ENCODE results near the gene UBE3D. TPM values are rescaled to one million over a fixed set of nuclear protein-coding genes. Genes with fewer than 3 reads are reported as not detected.

Gene UBE3D
- polyA plus RNA-seq, 2 of the 4 experiments (the other 2 are of a cell fraction): 4.4 to 6.2 TPM

DNA sequence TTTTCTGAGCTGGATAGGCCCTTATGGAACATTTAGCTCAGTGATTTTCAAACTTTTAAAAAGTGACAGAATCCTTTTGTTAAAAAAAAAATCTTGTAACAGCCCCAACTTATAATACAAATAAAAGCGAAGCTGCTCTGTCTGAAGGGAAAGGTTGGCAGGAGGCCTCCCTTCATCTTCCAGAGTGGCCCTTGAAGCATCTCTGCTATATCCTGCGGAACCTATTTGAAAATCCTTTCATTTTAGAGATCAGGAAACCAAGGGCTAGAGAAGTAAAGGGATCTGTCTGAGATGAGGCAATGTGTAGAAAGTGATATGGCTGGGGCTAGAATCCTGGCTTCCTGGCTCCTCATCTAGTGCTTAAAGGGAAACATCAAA is 107.8 kb downstream of the UBE3D start:
- TF ChIP-seq CHD2 (IDR thresholded peaks at IDR 0.05; ENCODE audit: low read length, partially characterized antibody) (no peak), ZSCAN20 (CRISPR knock-in tag; IDR thresholded peaks at IDR 0.05) (no peak), NR3C1 (IDR thresholded peaks at IDR 0.05) (no peak), EP300 (IDR thresholded peaks at IDR 0.05) (no peak), HOXB13 (CRISPR knock-in tag; IDR thresholded peaks at IDR 0.05; ENCODE audit: low read depth) (no peak), HOXB5 (CRISPR knock-in tag; IDR thresholded peaks at IDR 0.05) (no peak)
- ATAC-seq (no peak), FAIRE-seq (no peak), DNase-seq (ENCODE audit: low read depth in 1 of 2, low spot score in 1 of 2) (no peak)
- ChIA-PET POLR2A (no interaction called here), CTCF (interaction anchor here (0.6 kb wide), 1 partner anchor 108 kb away, joined by 5 read pairs; the partner anchor contains the start of gene UBE3D)
- Histone ChIP-seq H3K9me3 (no peaks in the 10 kb centered on the region), H3K4me3 (no peak overlapping the region), H3K27ac (no peak overlapping the region), H3K4me2 (no peak overlapping the region), H3K4me1 (no peaks in the 10 kb centered on the region)
- WGBS (ENCODE audit: missing lambda C conversion rate): 100% methylated on average over 2 of the region's 2 CpGs

DNA sequence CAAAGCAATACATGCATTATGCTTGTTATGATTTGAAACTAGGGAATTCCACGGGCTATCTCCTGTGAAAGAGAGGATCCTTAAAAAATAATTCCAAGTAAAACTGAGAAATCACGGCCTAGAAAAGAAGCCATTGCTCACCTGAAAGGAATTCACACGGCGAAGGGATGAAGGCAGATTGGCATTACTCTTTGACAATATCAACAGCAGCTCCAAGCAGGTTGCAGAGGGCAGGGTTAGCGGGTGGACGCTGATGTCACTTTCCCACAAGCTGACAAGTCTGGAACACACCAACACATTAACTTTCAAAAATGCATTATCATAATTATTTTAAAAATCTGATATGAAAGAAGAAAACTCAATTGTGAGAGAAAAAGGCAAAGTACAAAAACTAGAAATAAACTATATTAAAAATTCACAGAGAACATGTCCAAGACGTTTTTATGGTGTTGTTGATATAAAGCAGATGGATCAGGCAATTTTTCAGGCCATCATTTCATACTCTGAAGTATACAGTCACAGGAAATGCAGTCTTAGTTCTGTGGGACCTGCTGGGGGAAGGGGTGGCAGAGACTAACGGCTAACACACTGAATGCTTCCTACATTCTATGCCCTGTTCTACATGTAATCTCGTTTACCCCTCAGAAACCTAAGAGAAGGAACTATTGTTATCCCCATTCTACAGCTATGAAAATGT is 108.3 kb downstream of the UBE3D start:
- WGBS (ENCODE audit: missing lambda C conversion rate): 77% methylated on average over 9 of the region's 9 CpGs
- Histone ChIP-seq H3K4me1 (no peaks in the 10 kb centered on the region), H3K4me3 (no peak overlapping the region), H3K9me3 (no peaks in the 10 kb centered on the region), H3K4me2 (no peak overlapping the region), H3K27ac (no peak overlapping the region)
- FAIRE-seq: no peak
- no peak for ATAC-seq
- DNase-seq (ENCODE audit: low read depth in 1 of 2, low spot score in 1 of 2): no peak
- CTCF ChIA-PET: no interaction called here
- POLR2A ChIA-PET: no interaction called here
- TF ChIP-seq, protein P1, sequence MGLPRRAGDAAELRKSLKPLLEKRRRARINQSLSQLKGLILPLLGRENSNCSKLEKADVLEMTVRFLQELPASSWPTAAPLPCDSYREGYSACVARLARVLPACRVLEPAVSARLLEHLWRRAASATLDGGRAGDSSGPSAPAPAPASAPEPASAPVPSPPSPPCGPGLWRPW (IDR thresholded peaks at IDR 0.05): no peak
- TF ChIP-seq KDM5A (IDR thresholded peaks at IDR 0.05): no peak

DNA sequence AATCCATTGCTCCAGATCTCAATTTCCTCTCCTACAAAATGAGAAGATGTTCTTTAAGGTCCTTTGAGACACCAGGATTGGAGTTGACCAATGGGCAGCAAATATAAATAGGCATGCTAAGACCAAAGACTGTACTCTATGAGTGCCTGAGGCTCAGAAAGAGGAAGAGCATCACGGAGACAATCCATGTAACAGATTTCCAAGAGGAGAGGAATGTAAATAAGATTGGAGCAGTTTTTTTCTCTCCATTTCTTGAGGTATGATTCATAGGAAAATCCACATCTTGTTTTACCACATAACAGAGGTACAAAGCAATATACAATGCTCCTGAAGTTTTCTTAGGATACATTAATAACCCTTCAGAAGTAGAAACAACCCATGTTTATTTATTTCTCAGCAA is 109.8 kb downstream of the UBE3D start:
- Histone ChIP-seq H3K4me2 (no peak overlapping the region), H3K27ac (no peak overlapping the region), H3K4me3 (no peak overlapping the region), H3K4me1 (no peaks in the 10 kb centered on the region), H3K9me3 (no peaks in the 10 kb centered on the region)
- WGBS (ENCODE audit: missing lambda C conversion rate): 55% methylated on average over 1 of the region's 1 CpG
- no peak for TF ChIP-seq SREBF2 (IDR thresholded peaks at IDR 0.05)
- no peak for DNase-seq (ENCODE audit: low read depth in 1 of 2, low spot score in 1 of 2)
- ChIA-PET CTCF (no interaction called here), POLR2A (no interaction called here)
- no peak for FAIRE-seq
- no peak for ATAC-seq

DNA sequence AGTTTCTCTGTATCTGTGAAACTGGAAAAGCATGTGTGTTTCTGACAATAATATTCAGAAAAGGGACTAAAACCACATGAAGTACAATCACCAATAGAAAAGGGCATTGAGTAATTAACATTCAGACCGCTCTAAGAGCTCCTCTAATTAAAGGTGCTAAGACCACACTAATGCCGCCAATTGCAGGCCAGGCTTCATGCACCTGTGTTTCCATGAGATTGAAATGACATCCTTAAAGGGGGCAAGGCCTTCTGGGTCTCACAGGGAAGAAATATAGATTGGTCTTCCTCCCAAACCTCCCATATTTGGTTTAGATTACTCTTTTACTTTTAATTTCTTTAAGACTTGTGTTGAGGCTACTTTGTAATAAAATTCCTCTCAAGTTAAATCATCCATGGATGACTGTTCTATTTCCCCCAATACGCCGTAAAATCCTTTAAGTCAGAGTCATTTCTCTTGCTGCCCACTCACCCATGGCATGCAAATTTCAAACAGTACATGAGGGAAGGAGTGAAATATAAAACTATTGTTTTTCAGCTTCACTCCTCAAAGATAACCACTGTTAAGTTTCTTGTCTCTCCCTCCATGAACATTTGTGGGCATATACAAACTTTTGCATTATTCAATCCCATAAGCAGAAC is 110.6 kb downstream of the UBE3D start:
- H3K4me1 ChIP-seq: no peaks in the 10 kb centered on the region
- FAIRE-seq: no peak
- TF ChIP-seq BHLHE40 (IDR thresholded peaks at IDR 0.05; ENCODE audit: low read depth, low read length): no peak
- TF ChIP-seq CEBPB (IDR thresholded peaks at IDR 0.05): no peak
- no peak for TF ChIP-seq FOXS1 (CRISPR knock-in tag; IDR thresholded peaks at IDR 0.05)
- TF ChIP-seq HEYL (CRISPR knock-in tag; IDR thresholded peaks at IDR 0.05): no peak
- TF ChIP-seq, protein P2, sequence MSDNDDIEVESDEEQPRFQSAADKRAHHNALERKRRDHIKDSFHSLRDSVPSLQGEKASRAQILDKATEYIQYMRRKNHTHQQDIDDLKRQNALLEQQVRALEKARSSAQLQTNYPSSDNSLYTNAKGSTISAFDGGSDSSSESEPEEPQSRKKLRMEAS (IDR thresholded peaks at IDR 0.05): no peak
- TF ChIP-seq MAFK (IDR thresholded peaks at IDR 0.05; ENCODE audit: partially characterized antibody): no peak
- TF ChIP-seq, protein P3, sequence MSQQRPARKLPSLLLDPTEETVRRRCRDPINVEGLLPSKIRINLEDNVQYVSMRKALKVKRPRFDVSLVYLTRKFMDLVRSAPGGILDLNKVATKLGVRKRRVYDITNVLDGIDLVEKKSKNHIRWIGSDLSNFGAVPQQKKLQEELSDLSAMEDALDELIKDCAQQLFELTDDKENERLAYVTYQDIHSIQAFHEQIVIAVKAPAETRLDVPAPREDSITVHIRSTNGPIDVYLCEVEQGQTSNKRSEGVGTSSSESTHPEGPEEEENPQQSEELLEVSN (IDR thresholded peaks at IDR 0.05; ENCODE audit: borderline replicate concordance, low read depth): no peak
- TF ChIP-seq, protein P4, sequence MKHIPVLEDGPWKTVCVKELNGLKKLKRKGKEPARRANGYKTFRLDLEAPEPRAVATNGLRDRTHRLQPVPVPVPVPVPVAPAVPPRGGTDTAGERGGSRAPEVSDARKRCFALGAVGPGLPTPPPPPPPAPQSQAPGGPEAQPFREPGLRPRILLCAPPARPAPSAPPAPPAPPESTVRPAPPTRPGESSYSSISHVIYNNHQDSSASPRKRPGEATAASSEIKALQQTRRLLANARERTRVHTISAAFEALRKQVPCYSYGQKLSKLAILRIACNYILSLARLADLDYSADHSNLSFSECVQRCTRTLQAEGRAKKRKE (CRISPR knock-in tag; IDR thresholded peaks at IDR 0.05; ENCODE audit: low read depth): no peak
- no peak for TF ChIP-seq MAZ (IDR thresholded peaks at IDR 0.05; ENCODE audit: borderline replicate concordance, low read depth, low read length)
- TF ChIP-seq KDM1A (IDR thresholded peaks at IDR 0.05; ENCODE audit: low read depth): no peak
- no peak for TF ChIP-seq POLR2AphosphoS2 (conservative IDR thresholded peaks at IDR 0.05; ENCODE audit: low read length)
- TF ChIP-seq, protein P5, sequence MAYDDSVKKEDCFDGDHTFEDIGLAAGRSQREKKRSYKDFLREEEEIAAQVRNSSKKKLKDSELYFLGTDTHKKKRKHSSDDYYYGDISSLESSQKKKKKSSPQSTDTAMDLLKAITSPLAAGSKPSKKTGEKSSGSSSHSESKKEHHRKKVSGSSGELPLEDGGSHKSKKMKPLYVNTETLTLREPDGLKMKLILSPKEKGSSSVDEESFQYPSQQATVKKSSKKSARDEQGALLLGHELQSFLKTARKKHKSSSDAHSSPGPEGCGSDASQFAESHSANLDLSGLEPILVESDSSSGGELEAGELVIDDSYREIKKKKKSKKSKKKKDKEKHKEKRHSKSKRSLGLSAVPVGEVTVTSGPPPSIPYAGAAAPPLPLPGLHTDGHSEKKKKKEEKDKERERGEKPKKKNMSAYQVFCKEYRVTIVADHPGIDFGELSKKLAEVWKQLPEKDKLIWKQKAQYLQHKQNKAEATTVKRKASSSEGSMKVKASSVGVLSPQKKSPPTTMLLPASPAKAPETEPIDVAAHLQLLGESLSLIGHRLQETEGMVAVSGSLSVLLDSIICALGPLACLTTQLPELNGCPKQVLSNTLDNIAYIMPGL (CRISPR knock-in tag; IDR thresholded peaks at IDR 0.05; ENCODE audit: borderline replicate concordance): no peak
- no peak for TF ChIP-seq ZC3H11A (IDR thresholded peaks at IDR 0.05)
- no peak for ATAC-seq
- POLR2A ChIA-PET: no interaction called here
- no peak overlapping the region for H3K4me2 ChIP-seq
- 80% methylated on average over 4 of the region's 4 CpGs for WGBS (ENCODE audit: missing lambda C conversion rate)
- no peaks in the 10 kb centered on the region for H3K9me3 ChIP-seq
- no peak overlapping the region for H3K27ac ChIP-seq
- no peak overlapping the region for H3K4me3 ChIP-seq
- CTCF ChIA-PET: no interaction called here
- DNase-seq (ENCODE audit: low read depth in 1 of 2, low spot score in 1 of 2): no peak

Measured in A549 (cell line).